ENCODE data around the gene HOXB9. TPM values are rescaled to one million over a fixed set of nuclear protein-coding genes. Genes with fewer than 3 reads are reported as not detected.

The HOXB9 gene
- total RNA-seq, 3 donors from 2014 or later: 40.1 to 78.4 (median 41.5) TPM

DNA sequence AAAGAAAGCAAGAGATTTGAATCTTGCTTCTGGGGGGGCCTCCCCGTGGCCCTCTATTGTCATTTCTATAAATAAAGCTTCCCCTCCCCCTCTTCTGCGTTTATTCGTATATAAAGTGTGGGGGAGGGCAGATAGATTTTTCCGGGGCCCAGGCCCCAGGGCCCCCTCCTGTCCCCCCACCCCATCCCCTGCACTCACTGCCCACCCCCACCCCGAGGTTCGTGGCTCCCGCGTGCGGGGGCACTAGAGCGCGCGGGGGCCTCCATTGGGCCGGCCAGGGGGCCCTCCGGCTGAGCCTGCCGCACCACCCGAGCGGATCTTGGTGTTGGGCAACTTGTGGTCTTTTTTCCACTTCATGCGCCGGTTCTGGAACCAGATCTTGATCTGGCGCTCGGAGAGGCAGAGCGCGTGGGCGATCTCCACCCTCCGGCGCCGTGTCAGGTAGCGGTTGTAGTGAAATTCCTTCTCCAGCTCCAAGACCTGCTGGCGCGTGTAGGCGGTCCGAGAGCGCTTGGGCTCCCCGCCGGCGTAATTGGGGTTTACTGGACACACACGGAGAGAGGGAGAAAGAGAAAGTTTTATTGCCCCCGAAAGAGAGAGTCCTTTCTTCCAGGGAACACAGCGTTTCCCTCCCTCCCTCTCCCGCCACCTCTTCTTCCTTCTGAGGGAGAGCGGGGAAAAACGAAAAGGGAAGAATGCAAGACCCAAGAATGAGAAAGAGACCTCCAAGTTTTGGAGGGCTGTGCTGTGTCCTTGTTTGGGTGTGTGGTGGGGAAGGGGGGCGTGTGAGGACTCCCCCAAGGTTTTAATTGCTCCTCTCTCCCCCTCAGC, 49.5 kb downstream of the HOXB9 start:
- Histone ChIP-seq H3K36me3 (ENCODE audit: low read depth) (no peaks in the 10 kb centered on the region), H3K4me1 (ENCODE audit: low read depth) (peaks cover 57% of the 10 kb centered on the region), H3K9me3 (no peaks in the 10 kb centered on the region), H3K4me3 (no peak overlapping the region)
- DNase-seq: no peak
- intact Hi-C loops (cut with DNase I, micrococcal nuclease): no loop called here
- no peak for ATAC-seq
- TF ChIP-seq, protein P1, sequence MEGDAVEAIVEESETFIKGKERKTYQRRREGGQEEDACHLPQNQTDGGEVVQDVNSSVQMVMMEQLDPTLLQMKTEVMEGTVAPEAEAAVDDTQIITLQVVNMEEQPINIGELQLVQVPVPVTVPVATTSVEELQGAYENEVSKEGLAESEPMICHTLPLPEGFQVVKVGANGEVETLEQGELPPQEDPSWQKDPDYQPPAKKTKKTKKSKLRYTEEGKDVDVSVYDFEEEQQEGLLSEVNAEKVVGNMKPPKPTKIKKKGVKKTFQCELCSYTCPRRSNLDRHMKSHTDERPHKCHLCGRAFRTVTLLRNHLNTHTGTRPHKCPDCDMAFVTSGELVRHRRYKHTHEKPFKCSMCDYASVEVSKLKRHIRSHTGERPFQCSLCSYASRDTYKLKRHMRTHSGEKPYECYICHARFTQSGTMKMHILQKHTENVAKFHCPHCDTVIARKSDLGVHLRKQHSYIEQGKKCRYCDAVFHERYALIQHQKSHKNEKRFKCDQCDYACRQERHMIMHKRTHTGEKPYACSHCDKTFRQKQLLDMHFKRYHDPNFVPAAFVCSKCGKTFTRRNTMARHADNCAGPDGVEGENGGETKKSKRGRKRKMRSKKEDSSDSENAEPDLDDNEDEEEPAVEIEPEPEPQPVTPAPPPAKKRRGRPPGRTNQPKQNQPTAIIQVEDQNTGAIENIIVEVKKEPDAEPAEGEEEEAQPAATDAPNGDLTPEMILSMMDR (IDR thresholded peaks at IDR 0.05): no peak

DNA sequence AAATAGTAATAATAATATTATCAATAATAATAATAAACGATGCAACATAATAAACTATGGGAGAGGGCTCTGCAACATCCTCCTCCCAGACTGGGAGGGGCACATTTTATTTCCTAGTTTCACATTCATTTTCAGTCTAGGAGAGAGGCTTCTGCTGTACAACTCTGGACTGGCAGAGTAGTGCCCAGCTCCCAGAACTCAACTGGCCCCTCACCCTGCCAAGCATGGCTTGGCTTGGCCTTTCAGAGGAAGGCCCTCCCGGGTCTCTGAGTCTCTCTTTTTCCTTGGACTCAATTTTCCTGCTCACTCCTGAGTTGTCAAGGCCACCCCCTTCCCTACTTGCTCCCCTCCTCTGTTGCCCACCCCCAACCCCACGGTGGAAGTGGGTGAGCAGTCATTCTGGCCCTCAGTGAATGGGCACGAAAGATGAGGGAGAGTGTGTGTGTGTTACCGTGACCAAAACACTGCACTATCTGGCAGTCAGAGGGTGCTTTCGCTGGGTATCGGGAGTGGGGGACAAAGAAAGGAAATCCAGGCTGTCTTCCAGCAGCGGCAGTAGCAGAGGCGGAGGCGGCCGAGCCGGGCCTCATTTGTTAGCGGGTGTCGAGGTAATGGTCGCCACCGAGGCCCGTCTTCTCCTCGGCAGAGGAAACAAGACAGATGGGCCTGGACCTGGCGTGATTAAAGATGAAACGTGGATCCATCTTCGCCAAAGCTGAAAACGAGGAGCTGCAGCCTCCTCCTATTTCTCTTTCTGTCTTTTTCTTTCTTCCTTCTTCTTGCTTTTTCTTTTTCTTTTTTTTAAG, 50.3 kb downstream of the HOXB9 start:
- intact Hi-C loops (cut with DNase I, micrococcal nuclease): no loop called here
- ATAC-seq: peak; percentile 17
- Histone ChIP-seq H3K4me3 (no peak overlapping the region), H3K9me3 (no peaks in the 10 kb centered on the region), H3K36me3 (ENCODE audit: low read depth) (no peaks in the 10 kb centered on the region), H3K4me1 (ENCODE audit: low read depth) (peaks cover 54% of the 10 kb centered on the region)
- no peak for DNase-seq
- TF ChIP-seq, protein P1 (IDR thresholded peaks at IDR 0.05): no peak

DNA sequence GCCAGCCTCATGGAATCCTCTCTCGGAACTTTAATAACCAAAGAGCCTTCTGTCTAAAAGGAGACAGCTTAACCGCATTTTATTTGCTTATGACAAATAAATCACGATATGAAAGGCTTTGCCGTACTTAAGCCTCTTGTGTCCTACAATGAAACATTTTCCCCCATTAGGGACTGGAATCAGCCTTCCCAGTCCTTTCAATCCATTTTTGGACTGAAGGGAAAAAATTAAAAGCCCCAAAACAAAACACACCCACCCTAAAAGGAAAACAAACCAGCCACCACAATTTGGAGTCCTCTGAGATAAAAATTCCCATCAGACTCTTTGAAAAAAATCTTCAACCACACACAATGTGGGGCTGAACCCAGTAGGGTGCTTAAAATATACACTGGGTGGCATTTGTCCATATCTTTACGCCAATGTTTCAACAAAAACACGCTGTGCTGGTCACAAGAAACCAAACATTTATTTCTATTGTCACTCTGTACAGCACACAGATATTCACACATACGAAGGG, 51.0 kb downstream of the HOXB9 start:
- intact Hi-C loops (cut with DNase I, micrococcal nuclease): no loop called here
- H3K4me3 ChIP-seq: no peak overlapping the region

DNA sequence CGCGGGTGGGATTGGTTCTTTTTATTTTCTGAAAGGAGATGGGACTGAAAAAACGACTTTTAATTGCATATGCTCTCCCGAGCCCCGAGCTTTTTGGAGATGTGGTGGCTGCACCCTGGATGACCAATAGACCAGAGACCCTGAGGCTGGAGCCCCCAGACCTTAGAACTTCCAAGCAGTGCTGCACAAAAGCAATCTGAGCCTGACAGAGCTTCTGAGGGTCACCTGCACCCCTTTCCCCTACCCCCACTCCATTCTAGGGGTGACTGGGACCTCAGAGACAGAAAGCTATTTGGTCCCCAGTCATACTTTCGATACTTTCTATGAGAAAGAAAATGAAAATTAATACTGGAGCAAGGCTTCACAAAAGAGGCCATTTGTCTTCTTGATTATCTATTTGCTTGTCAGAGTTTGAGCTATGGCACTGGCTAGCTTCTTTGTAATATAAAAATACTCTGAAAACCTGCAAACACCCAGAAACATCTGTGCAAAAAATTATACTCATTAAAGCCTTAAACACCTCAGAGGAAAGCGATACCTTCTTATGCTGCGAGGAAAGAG, 51.6 kb downstream of the HOXB9 start:
- H3K36me3 ChIP-seq (ENCODE audit: low read depth): no peaks in the 10 kb centered on the region
- ATAC-seq (no peak), DNase-seq (peak in 1 of 3 donors; percentile 9)
- intact Hi-C loops (cut with DNase I, micrococcal nuclease): no loop called here
- H3K4me3 ChIP-seq: no peak overlapping the region
- H3K4me1 ChIP-seq (ENCODE audit: low read depth): peaks cover 42% of the 10 kb centered on the region
- H3K9me3 ChIP-seq: no peaks in the 10 kb centered on the region
- TF ChIP-seq, protein P1 (IDR thresholded peaks at IDR 0.05): no peak

More for the DNA sequence above, 51.0 kb downstream of the HOXB9 start:
- TF ChIP-seq, protein P1 (IDR thresholded peaks at IDR 0.05): no peak
- ATAC-seq: no peak
- Histone ChIP-seq H3K9me3 (no peaks in the 10 kb centered on the region), H3K4me1 (ENCODE audit: low read depth) (peaks cover 47% of the 10 kb centered on the region), H3K36me3 (ENCODE audit: low read depth) (no peaks in the 10 kb centered on the region)
- DNase-seq: no peak

DNA sequence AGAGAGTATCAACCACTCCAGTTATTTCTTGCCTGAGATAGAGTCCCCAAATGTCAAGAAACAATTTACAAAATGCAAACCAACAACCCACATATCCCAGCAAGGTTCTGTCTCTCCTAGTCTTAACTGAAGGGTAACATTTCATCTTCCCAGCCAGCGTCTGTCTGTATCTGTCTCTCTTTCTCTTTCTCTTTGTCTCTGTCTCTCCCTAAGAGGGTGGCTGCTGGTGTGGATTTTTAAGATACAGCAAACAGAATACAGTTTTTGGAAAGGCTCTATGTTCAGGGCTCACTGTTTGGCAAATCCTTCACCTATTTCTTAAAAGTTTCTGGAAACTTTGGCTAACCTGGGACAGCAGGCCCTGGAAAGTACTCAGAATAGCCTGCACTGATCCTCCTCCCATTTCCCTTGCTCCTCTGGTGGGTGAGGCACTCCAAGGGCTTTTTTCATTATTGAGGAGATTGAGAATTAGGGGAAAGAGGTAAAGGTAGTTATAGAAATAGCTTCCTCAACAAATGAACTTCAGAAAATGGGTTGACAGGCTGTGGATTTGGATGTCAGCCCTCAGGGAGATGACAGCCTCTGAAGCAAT, 54.2 kb downstream of the HOXB9 start:
- H3K36me3 ChIP-seq (ENCODE audit: low read depth): no peaks in the 10 kb centered on the region
- H3K4me3 ChIP-seq: no peak overlapping the region
- intact Hi-C loops (cut with DNase I, micrococcal nuclease): no loop called here
- no peak for DNase-seq
- TF ChIP-seq, protein P1 (IDR thresholded peaks at IDR 0.05): no peak
- peaks cover 50% of the 10 kb centered on the region for H3K4me1 ChIP-seq (ENCODE audit: low read depth)
- no peak for ATAC-seq
- no peaks in the 10 kb centered on the region for H3K9me3 ChIP-seq
